ENCODE measurements around the gene DNAH6.

- TF ChIP-seq CTCF (IDR thresholded peaks at IDR 0.05) (no peak), POLR2A (IDR thresholded peaks at IDR 0.05) (no peak)
Measured at GRCh38 chr2:84829693-84830092, 313.4 kb downstream of the DNAH6 start.

Data from esophagus squamous epithelium (tissue), 4 donors.